ENCODE results near the gene ADAM8. TPM values are rescaled to one million over a fixed set of nuclear protein-coding genes. Genes with fewer than 3 reads are reported as not detected.
"Not testable (repeated sequence)": the region's sequence is repeated elsewhere in the genome, so short reads cannot be mapped to it uniquely, and the experiment has no call there.

Gene ADAM8
- total RNA-seq, 1 experiment from 2014 or later, result 4.2 TPM

- DNase-seq (ENCODE audit: low read depth), result not testable (repeated sequence)
These were observed 41.9 kb downstream of the ADAM8 start for GRCh38 chr10:133234796-133235195.

- no peak for DNase-seq (ENCODE audit: low read depth)
These were observed 44.6 kb downstream of the ADAM8 start for GRCh38 chr10:133231946-133232574.

- no peak for DNase-seq (ENCODE audit: low read depth)
These were observed 45.3 kb downstream of the ADAM8 start for GRCh38 chr10:133231244-133231945.

- no peak for DNase-seq (ENCODE audit: low read depth)
These were observed 46.1 kb downstream of the ADAM8 start for GRCh38 chr10:133230387-133231195.

- DNase-seq (ENCODE audit: low read depth), result no peak
These were observed 46.7 kb downstream of the ADAM8 start, which contains the start of gene UTF1 for GRCh38 chr10:133230044-133230361. Gene UTF1, plus strand, starts transcription at chr10:133230217. Its CDS starts 72 bp downstream, at chr10:133230289.

- no peak for DNase-seq (ENCODE audit: low read depth)
These were observed 47.2 kb downstream of the ADAM8 start for GRCh38 chr10:133229265-133230043.

- no peak for DNase-seq (ENCODE audit: low read depth)
These were observed 49.4 kb downstream of the ADAM8 start for GRCh38 chr10:133227256-133227655.

- no peak for DNase-seq (ENCODE audit: low read depth)
These were observed 50.3 kb downstream of the ADAM8 start for GRCh38 chr10:133226251-133226808.

GRCh38 chr10:133225707-133226191 is 50.9 kb downstream of the ADAM8 start:
- DNase-seq (ENCODE audit: low read depth), result no peak

GRCh38 chr10:133224756-133225372 is 51.8 kb downstream of the ADAM8 start:
- DNase-seq (ENCODE audit: low read depth), result no peak

GRCh38 chr10:133224076-133224475 is 52.6 kb downstream of the ADAM8 start:
- DNase-seq (ENCODE audit: low read depth), result no peak

- DNase-seq (ENCODE audit: low read depth), result not testable (repeated sequence)
These were observed 54.9 kb downstream of the ADAM8 start for GRCh38 chr10:133221756-133222155.

- DNase-seq (ENCODE audit: low read depth), result no peak
These were observed 55.3 kb downstream of the ADAM8 start for GRCh38 chr10:133221331-133221730.

- DNase-seq (ENCODE audit: low read depth), result no peak
These were observed 56.9 kb downstream of the ADAM8 start for GRCh38 chr10:133219782-133220181.

GRCh38 chr10:133218891-133219290 is 57.8 kb downstream of the ADAM8 start:
- no peak for DNase-seq (ENCODE audit: low read depth)

GRCh38 chr10:133217800-133218589 is 58.7 kb downstream of the ADAM8 start:
- no peak for DNase-seq (ENCODE audit: low read depth)

GRCh38 chr10:133216776-133217175 is 59.9 kb downstream of the ADAM8 start:
- no peak for DNase-seq (ENCODE audit: low read depth)

GRCh38 chr10:133215586-133215985 is 61.1 kb downstream of the ADAM8 start:
- no peak for DNase-seq (ENCODE audit: low read depth)

Data from HT1080 (cell line).